Mesothelial cell of epicardium (in vitro differentiated cells): ENCODE data around the gene MAP2K2. TPM values are rescaled to one million over a fixed set of nuclear protein-coding genes. Genes with fewer than 3 reads are reported as not detected.

ENCODE experiments used
- DNase-seq, 2 experiments: peaks; one replicate each; pipeline ENCODE4 v3.0.0; 2021; ENCODE audit warnings: low spot score in 2 of 2; ENCODE audit not compliant: unreplicated experiment in 2 of 2
- H3K27ac Mint-ChIP-seq: 2 replicates; pipeline ENCODE4 v1.8.0; 2021; ENCODE audit warnings: mixed read lengths
- H3K27me3 Mint-ChIP-seq: 2 replicates; pipeline ENCODE4 v1.8.0; 2021; ENCODE audit warnings: low read depth, mixed read lengths
- H3K36me3 Mint-ChIP-seq: 2 replicates; pipeline ENCODE4 v1.8.0; 2021; ENCODE audit warnings: mixed read lengths
- H3K4me1 Mint-ChIP-seq: 2 replicates; pipeline ENCODE4 v1.8.0; 2021; ENCODE audit warnings: mixed read lengths
- H3K4me3 Mint-ChIP-seq: 2 replicates; pipeline ENCODE4 v1.8.0; 2021; ENCODE audit warnings: mild to moderate bottlenecking, moderate library complexity, mixed read lengths
- H3K9me3 Mint-ChIP-seq: 2 replicates; pipeline ENCODE4 v1.8.0; 2021; ENCODE audit warnings: mixed read lengths
- total RNA-seq: library from RNA; stranded (reverse); gene quantifications from 3 replicates; pipeline ENCODE4 v1.2.1, GENCODE V29; 2021
- TF ChIP-seq, protein P1 (sequence below): fragments of 200-600 bp; sonication (generic); IDR thresholded peaks from one replicate; pipeline ENCODE4 v1.5.0; 2021; ENCODE audit warnings: antibody characterized with exemption; ENCODE audit not compliant: unreplicated experiment

MAP2K2 gene
- total RNA-seq, 1 donor from 2014 or later: 152 TPM

DNA sequence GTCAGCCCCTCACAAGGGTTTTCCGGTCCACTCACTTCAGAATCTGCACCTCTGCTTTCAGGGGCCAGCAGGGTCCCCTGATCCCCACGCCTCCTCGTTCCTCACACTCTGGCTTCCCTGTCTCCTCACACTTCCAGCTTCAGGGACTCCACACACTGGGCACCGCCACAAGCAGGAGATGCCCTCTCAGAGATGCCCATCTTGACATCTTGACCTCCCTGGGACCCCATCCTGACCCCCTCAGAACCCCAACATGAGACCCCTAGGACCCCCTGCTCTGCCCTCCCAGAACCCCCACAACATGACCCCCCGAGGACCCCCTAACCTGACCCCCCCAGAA lies 2.7 kb downstream of the MAP2K2 start:
- TF ChIP-seq, protein P1, sequence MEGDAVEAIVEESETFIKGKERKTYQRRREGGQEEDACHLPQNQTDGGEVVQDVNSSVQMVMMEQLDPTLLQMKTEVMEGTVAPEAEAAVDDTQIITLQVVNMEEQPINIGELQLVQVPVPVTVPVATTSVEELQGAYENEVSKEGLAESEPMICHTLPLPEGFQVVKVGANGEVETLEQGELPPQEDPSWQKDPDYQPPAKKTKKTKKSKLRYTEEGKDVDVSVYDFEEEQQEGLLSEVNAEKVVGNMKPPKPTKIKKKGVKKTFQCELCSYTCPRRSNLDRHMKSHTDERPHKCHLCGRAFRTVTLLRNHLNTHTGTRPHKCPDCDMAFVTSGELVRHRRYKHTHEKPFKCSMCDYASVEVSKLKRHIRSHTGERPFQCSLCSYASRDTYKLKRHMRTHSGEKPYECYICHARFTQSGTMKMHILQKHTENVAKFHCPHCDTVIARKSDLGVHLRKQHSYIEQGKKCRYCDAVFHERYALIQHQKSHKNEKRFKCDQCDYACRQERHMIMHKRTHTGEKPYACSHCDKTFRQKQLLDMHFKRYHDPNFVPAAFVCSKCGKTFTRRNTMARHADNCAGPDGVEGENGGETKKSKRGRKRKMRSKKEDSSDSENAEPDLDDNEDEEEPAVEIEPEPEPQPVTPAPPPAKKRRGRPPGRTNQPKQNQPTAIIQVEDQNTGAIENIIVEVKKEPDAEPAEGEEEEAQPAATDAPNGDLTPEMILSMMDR: no peak
- Mint-ChIP-seq H3K9me3 (no peaks in the 10 kb centered on the region), H3K4me1 (peaks cover 13% of the 10 kb centered on the region), H3K27ac (peak overlapping the region; percentile 34), H3K36me3 (peaks cover 20% of the 10 kb centered on the region), H3K4me3 (no peak overlapping the region), H3K27me3 (no peaks in the 10 kb centered on the region)
- DNase-seq: no peak

DNA sequence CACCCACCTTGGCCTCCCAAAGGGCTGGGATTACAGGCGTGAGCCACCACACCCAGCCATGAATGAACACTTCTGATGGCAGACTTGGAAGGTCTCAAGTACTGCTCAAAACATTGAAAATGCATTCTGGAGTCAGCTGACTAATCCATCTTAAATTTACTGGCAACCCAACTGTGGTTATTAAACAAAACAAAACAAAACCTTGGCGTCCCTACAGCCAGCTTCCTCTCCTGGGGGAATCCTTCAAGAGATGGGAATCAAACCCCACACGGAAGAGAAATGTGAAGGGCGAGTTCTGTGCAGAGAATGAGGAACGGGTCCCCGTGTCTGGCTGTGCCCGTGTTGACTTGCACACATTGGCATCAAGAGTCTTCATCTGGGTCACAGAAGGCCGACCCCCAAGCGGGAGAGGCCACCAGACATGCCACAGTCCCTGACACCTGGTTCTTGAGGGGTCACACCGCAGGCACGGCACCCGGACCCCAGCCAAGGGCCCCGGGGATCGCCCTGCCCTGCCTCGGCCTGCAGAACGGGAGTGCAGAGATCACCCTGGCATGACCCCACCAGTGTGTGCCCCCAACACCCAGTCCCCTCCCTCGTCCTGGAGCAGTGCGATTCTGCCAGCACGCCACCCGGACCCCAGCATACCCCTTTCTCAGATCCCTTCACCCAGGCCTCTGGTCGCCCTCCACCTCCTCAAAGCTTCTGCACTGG lies 3.2 kb downstream of the MAP2K2 start:
- Mint-ChIP-seq H3K9me3 (no peaks in the 10 kb centered on the region), H3K4me3 (no peak overlapping the region), H3K36me3 (peaks cover 20% of the 10 kb centered on the region), H3K27ac (peak overlapping the region; percentile 34), H3K27me3 (no peaks in the 10 kb centered on the region), H3K4me1 (peaks cover 13% of the 10 kb centered on the region)
- TF ChIP-seq, protein P1: no peak
- DNase-seq: no peak

DNA sequence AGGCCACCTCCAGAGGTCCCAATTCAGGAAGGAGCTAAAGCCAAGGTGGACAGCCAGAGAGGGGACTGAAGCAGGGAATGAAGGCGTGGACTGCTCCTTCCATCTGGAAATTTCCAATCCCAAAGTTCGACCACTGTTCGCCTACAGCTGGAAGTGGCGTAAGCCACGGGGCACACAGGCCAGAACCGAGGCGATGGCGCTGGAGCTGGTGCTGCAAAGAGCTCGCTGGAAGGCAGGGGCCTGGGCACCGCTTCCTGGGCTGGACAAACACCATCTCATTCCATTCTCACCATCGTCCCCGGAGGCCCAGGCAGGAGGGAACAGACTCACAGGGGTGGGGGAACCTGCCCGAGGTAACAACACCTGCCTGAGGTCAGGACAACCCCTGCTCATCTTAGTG lies 4.2 kb downstream of the MAP2K2 start:
- Mint-ChIP-seq H3K27ac (peak overlapping the region; percentile 71), H3K9me3 (no peaks in the 10 kb centered on the region)
- no peak for DNase-seq

DNA sequence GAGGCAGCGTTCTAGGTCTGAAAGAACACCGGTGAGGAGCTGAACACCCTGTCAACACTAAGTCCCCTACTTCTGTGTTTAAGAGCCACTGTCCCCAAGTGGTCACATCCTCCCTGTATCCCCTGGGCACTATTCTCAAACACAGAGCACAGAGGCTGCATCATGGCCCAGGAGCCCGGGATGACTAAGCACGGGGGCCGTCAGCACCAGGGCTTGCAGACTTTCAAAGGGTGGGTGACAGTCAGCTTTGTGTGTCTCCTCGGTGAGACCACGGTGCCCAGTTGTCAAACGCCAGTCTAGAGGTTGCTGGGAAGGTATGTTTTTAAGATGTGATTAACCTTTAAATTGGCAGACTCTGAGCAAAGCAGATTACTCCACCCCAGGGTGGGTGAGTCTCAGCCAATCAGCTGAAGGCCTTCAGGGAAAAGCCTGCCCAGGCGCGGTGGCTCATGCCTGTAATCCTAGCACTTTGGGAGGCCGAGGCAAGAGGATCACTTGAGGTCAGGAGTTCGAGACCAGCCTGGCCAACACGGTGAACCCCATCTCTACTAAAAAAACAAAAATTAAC lies 8.0 kb downstream of the MAP2K2 start:
- no peaks in the 10 kb centered on the region for H3K27me3 Mint-ChIP-seq
- no peak overlapping the region for H3K27ac Mint-ChIP-seq
- peaks cover 37% of the 10 kb centered on the region for H3K36me3 Mint-ChIP-seq
- no peaks in the 10 kb centered on the region for H3K9me3 Mint-ChIP-seq
- H3K4me3 Mint-ChIP-seq: no peak overlapping the region
- no peaks in the 10 kb centered on the region for H3K4me1 Mint-ChIP-seq
- DNase-seq: no peak
- TF ChIP-seq, protein P1: no peak

More for the DNA sequence above, 4.2 kb downstream of the MAP2K2 start:
- Mint-ChIP-seq H3K4me1 (peaks cover 12% of the 10 kb centered on the region), H3K27me3 (no peaks in the 10 kb centered on the region), H3K36me3 (peaks cover 20% of the 10 kb centered on the region), H3K4me3 (no peak overlapping the region)
- TF ChIP-seq, protein P1: no peak

DNA sequence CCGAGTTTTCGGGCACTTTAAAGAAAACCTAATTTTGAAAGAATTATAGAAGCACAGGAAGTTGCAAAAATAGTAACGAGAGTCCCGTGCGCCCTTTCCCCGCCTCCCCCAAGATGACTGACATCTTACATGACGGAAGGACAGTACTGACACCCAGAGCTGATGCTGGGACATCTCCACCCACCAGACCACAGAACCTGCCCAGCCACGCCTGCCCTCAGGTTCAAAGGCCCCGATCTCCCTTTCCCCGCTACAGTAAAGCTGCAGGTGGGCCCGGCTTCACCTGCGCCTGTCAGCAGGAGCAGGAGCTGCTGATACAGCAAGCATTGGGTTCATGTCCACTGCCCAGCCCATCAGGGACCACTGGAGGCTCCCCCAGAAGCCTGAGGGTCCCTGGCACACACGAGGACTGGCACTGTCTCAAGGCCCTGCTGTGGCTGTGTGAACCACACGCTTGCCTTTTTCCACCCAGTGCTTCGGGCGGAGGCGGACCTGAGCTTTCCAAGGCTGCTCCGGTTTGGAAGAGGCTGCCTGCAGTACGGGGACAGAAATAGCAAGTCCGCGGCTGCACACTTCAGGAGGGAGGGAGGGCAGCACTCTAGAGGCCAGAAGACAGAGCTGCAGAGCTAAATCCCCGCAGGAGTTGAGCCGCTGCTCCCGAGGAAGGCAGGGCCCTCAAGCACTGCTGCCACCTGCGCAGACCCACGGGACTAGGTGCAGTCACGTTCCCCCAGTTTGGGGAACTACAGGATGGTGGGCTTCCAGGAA lies 8.7 kb downstream of the MAP2K2 start:
- DNase-seq: no peak
- Mint-ChIP-seq H3K4me1 (no peaks in the 10 kb centered on the region), H3K36me3 (peaks cover 43% of the 10 kb centered on the region), H3K4me3 (no peak overlapping the region), H3K9me3 (no peaks in the 10 kb centered on the region), H3K27me3 (no peaks in the 10 kb centered on the region), H3K27ac (no peak overlapping the region)
- TF ChIP-seq, protein P1: no peak
